Gastroesophageal sphincter (tissue), 4 donors: ENCODE measurements around the gene ADAMTS3. TPM values are rescaled to one million over a fixed set of nuclear protein-coding genes. Genes with fewer than 3 reads are reported as not detected.

Source experiments
- ATAC-seq: fragments of 150-250 bp; one replicate; pipeline ENCODE4 v1.9.1; 2016; ENCODE audit warnings: mild to moderate bottlenecking, moderate library complexity
- H3K27ac ChIP-seq, 4 donors: fragments of 200-600 bp; sonication (generic) in 3 of 4; 1 replicate in 3 of 4; 2 replicates in 1 of 4; pipeline ENCODE4 v1.5.1; 2016 to 2019
- H3K27me3 ChIP-seq: fragments of 200-600 bp; sonication (generic); one replicate; pipeline ENCODE4 v1.5.1; 2019
- H3K36me3 ChIP-seq, 2 donors: fragments of 200-600 bp; sonication (generic); one replicate each; pipeline ENCODE4 v1.5.1; 2019; ENCODE audit warnings: control low read depth in 1 of 2
- H3K4me1 ChIP-seq, 3 donors: fragments of 200-600 bp; sonication (generic); 1 replicate in 2 of 3; 2 replicates in 1 of 3; pipeline ENCODE4 v1.5.1; 2016 to 2019; ENCODE audit warnings: control low read depth in 2 of 3
- H3K4me3 ChIP-seq, 2 donors: fragments of 200-600 bp; sonication (generic); one replicate each; pipeline ENCODE4 v1.5.1; 2019; ENCODE audit warnings: mild to moderate bottlenecking in 1 of 2, moderate library complexity in 1 of 2
- H3K9me3 ChIP-seq, 3 donors: fragments of 200-600 bp; sonication (generic); one replicate each; pipeline ENCODE4 v1.5.1; 2017 to 2019; ENCODE audit warnings: control low read depth in 2 of 3
- CTCF ChIP-seq, 4 experiments: fragments of 200-600 bp in 2 of 4; fragments of 450-650 bp in 2 of 4; sonication (generic) in 1 of 4; IDR thresholded peaks; one replicate each; pipeline ENCODE4 v1.5.1; 2017 to 2019; ENCODE audit warnings: antibody characterized with exemption in 4 of 4, mild to moderate bottlenecking in 2 of 4, moderate library complexity in 2 of 4
- EP300 ChIP-seq: sonication (generic); formaldehyde crosslinking; IDR thresholded peaks from one replicate; pipeline ENCODE4 v1.6.1; 2017; ENCODE audit warnings: antibody characterized with exemption, mild to moderate bottlenecking
- POLR2A ChIP-seq, 2 donors: fragments of 450-650 bp; IDR thresholded peaks; one replicate each; pipeline ENCODE4 v1.6.1; 2017; ENCODE audit warnings: antibody characterized with exemption in 2 of 2, mild to moderate bottlenecking in 2 of 2, moderate library complexity in 1 of 2
- POLR2AphosphoS5 ChIP-seq: sonication (generic); formaldehyde crosslinking; IDR thresholded peaks from one replicate; pipeline ENCODE4 v1.6.1; 2017; ENCODE audit warnings: antibody characterized with exemption
- WGBS, 2 donors: methylation state at CpG; one replicate each; pipeline ENCODE4 v1.1.5; 2018; ENCODE audit warnings: low coverage in 1 of 2; 5-methylcytosine and 5-hydroxymethylcytosine counted together
- total RNA-seq, 4 donors: library from RNA; depleted of rRNA; stranded (reverse); fragments of >200 nt; gene quantifications; one replicate each; pipeline ENCODE4 v1.1.0, GENCODE V29; 2016

Gene ADAMTS3
- total RNA-seq, 4 donors from 2014 or later, result 0.31 to 3.0 (median 1.1) TPM

GRCh38 chr4:72527038-72527646, 41.9 kb downstream of the ADAMTS3 start:
- Histone ChIP-seq H3K4me1 (peaks cover 0 to 10% (median 7%) of the 10 kb centered on the region in 3 donors), H3K9me3 (no peaks in the 10 kb centered on the region), H3K27me3 (no peaks in the 10 kb centered on the region), H3K4me3 (no peak overlapping the region), H3K36me3 (no peaks in the 10 kb centered on the region), H3K27ac (no peak overlapping the region)
- TF ChIP-seq POLR2AphosphoS5, result no peak
- no peak for TF ChIP-seq EP300
- no peak for TF ChIP-seq CTCF (IDR thresholded peaks at IDR 0.05)
- TF ChIP-seq POLR2A (IDR thresholded peaks at IDR 0.05), result no peak
- WGBS, 2 donors, result 71 to 75% methylated on average over 2 of the region's 2 CpGs
- no peak for ATAC-seq

- peak; percentile 72 for ATAC-seq
- 0% methylated on average over 2 of the region's 2 CpGs; no CpG with 5 or more reads in 1 of the 2 donors for WGBS, 2 donors
- H3K27me3 ChIP-seq, result no peaks in the 10 kb centered on the region
- no peak overlapping the region for H3K4me3 ChIP-seq
- H3K27ac ChIP-seq, result no peak overlapping the region
- TF ChIP-seq POLR2A (IDR thresholded peaks at IDR 0.05), result no peak
- TF ChIP-seq POLR2AphosphoS5, result no peak
- no peak for TF ChIP-seq EP300
- TF ChIP-seq CTCF (IDR thresholded peaks at IDR 0.05), result no peak
- H3K4me1 ChIP-seq, result peaks cover 0 to 10% (median 7%) of the 10 kb centered on the region in 3 donors
- H3K36me3 ChIP-seq, result no peaks in the 10 kb centered on the region
- H3K9me3 ChIP-seq, result no peaks in the 10 kb centered on the region
These were observed 43.1 kb downstream of the ADAMTS3 start for GRCh38 chr4:72525938-72526337.

GRCh38 chr4:72522440-72522839, 46.6 kb downstream of the ADAMTS3 start:
- TF ChIP-seq EP300 (no peak), POLR2A (IDR thresholded peaks at IDR 0.05) (no peak), POLR2AphosphoS5 (no peak), CTCF (IDR thresholded peaks at IDR 0.05) (no peak)
- Histone ChIP-seq H3K27ac (no peak overlapping the region), H3K27me3 (no peaks in the 10 kb centered on the region), H3K9me3 (no peaks in the 10 kb centered on the region), H3K4me1 (peaks cover 0 to 10% (median 7%) of the 10 kb centered on the region in 3 donors), H3K36me3 (no peaks in the 10 kb centered on the region), H3K4me3 (no peak overlapping the region)
- ATAC-seq, result no peak
- WGBS, 2 donors, result 63 to 93% methylated on average over 2 to 3 of the region's 3 CpGs

GRCh38 chr4:72513227-72513626, 55.8 kb downstream of the ADAMTS3 start:
- Histone ChIP-seq H3K4me1 (no peaks in the 10 kb centered on the region), H3K9me3 (no peaks in the 10 kb centered on the region), H3K36me3 (no peaks in the 10 kb centered on the region), H3K27me3 (no peaks in the 10 kb centered on the region), H3K27ac (no peak overlapping the region), H3K4me3 (no peak overlapping the region)
- TF ChIP-seq CTCF (IDR thresholded peaks at IDR 0.05) (no peak), POLR2A (IDR thresholded peaks at IDR 0.05) (no peak), EP300 (no peak), POLR2AphosphoS5 (no peak)
- 78 to 100% methylated on average over 2 of the region's 2 CpGs for WGBS, 2 donors
- no peak for ATAC-seq

GRCh38 chr4:72507860-72508419, 61.1 kb downstream of the ADAMTS3 start:
- TF ChIP-seq CTCF (IDR thresholded peaks at IDR 0.05), result no peak
- TF ChIP-seq POLR2A (IDR thresholded peaks at IDR 0.05), result no peak
- no peak for TF ChIP-seq EP300
- TF ChIP-seq POLR2AphosphoS5, result no peak
- 89 to 100% methylated on average over 1 of the region's 1 CpG for WGBS, 2 donors
- Histone ChIP-seq H3K27me3 (no peaks in the 10 kb centered on the region), H3K4me1 (no peaks in the 10 kb centered on the region), H3K9me3 (no peaks in the 10 kb centered on the region), H3K4me3 (no peak overlapping the region), H3K27ac (no peak overlapping the region), H3K36me3 (no peaks in the 10 kb centered on the region)
- no peak for ATAC-seq
